Astrocyte of the spinal cord (primary cell): ENCODE measurements around the gene C10orf95.

Experiments used
- DNase-seq: peaks from one replicate; pipeline ENCODE4 v3.0.0; 2011; ENCODE audit warnings: low read depth, low spot score
- H3K4me3 ChIP-seq: 2 replicates; pipeline ENCODE4 v1.5.1; 2011; ENCODE audit warnings: low read depth, mild to moderate bottlenecking, low read length, moderate library complexity
- in situ Hi-C: cut with HindIII; loops from 2 replicates; pipeline ENCODE4 v1.10.0; 2017; ENCODE audit warnings: low sequenced_read_pairs
- TF ChIP-seq, protein P1 (sequence below): IDR thresholded peaks from 2 replicates; pipeline ENCODE4 v1.5.1; 2012; ENCODE audit warnings: low read depth, mild to moderate bottlenecking, low read length, inconsistent platforms

Gene C10orf95

DNA sequence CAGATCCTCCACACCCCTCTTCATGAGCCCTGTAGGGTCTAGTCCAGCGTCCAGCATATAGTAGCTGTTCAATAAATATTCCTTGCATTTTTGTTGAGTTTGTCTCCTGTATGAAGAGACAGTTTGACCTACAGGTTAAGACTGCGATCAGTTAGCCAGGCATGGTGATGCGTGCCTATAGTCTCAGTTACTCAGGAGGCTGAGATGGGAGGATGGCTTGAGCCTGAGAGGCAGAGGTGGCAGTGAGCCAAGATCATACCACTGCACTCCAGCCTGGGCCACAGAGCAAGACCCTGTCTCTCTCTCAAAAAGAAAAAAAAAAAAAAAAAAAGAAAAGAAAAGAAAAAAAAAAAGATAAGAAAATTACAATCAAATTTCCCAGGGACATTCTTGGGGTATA, 13.8 kb downstream of the C10orf95 start:
- DNase-seq = no peak
- TF ChIP-seq, protein P1, sequence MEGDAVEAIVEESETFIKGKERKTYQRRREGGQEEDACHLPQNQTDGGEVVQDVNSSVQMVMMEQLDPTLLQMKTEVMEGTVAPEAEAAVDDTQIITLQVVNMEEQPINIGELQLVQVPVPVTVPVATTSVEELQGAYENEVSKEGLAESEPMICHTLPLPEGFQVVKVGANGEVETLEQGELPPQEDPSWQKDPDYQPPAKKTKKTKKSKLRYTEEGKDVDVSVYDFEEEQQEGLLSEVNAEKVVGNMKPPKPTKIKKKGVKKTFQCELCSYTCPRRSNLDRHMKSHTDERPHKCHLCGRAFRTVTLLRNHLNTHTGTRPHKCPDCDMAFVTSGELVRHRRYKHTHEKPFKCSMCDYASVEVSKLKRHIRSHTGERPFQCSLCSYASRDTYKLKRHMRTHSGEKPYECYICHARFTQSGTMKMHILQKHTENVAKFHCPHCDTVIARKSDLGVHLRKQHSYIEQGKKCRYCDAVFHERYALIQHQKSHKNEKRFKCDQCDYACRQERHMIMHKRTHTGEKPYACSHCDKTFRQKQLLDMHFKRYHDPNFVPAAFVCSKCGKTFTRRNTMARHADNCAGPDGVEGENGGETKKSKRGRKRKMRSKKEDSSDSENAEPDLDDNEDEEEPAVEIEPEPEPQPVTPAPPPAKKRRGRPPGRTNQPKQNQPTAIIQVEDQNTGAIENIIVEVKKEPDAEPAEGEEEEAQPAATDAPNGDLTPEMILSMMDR = no peak
- in situ Hi-C loops = no loop called here
- no peak overlapping the region for H3K4me3 ChIP-seq

DNA sequence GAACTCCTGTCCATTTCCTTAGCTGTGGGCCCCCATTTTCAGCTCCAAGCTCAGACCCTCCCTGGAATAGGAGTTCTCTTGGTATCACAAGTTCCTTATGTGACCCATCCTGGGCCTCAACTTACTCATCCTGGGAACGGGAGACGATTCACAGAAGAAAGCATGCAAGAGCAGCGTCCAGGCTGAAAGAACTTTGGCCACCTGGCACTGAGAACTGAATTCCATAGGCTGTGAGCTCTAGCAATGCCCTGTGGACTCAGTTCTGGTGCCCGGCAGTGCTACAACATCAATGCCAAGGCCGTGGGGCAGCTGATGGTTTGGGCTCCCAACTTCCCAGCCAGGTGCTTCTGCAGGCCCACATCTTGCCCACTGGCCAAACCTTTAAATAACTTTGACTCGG, 15.0 kb downstream of the C10orf95 start:
- in situ Hi-C loops = no loop called here
- H3K4me3 ChIP-seq = no peak overlapping the region
- no peak for DNase-seq
- TF ChIP-seq, protein P1 = no peak

DNA sequence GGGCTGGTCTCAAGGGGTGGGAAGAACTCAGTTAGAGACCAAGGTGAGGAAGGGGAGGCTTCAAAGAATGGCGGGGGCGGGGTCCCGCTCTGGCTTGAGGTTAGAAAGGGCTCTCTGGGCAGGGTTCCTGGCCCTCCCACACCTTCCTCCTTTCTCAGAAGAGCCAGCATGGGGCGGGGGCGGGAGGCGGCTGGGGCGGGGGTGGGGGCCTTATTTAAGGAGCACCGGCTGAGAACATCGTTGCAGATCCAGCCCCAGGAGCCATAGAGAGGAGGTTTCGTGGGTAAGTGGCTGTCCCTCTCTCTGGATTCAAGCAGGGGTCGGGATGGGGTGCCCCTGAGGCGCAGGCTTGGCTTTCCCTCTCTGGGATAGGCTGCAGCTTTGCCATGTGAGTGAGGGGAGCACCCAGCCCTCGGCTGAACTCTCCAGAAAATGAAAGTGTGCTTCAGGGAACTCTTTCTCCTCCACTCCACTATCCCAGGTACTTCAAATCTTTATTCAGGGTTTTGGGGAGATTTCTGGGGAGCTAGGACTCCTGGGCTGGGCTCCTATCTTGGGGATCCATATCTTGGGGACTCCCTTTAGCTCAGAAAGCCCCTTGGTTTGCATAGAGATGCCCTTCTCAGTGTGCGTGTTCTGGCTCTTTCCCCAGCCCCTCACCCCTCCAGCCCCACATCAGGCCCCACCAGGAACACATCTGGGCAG, 15.7 kb downstream of the C10orf95 start:
- peak overlapping the region; percentile 16 for H3K4me3 ChIP-seq
- TF ChIP-seq, protein P1 = no peak
- DNase-seq = no peak
- in situ Hi-C loops = no loop called here

DNA sequence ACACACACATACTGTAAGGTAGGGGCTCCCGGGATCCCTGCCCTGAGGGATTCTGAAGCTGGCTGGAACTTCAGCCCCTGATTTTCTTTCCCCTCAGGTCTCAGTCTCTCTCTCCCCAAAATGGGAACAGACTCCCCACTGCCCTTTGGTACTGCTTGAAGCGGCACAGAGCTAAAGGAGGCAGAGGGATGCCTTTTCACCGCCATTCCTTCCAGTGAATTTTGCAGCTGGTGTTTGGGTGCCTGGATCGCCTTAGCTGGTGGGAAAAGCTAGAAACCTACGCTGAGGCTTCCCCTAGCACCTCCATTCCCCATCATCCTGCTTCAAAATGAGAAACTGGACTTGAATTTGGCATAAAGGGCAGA, 16.2 kb downstream of the C10orf95 start:
- in situ Hi-C loops = no loop called here
- no peak overlapping the region for H3K4me3 ChIP-seq
- TF ChIP-seq, protein P1 = no peak
- no peak for DNase-seq

DNA sequence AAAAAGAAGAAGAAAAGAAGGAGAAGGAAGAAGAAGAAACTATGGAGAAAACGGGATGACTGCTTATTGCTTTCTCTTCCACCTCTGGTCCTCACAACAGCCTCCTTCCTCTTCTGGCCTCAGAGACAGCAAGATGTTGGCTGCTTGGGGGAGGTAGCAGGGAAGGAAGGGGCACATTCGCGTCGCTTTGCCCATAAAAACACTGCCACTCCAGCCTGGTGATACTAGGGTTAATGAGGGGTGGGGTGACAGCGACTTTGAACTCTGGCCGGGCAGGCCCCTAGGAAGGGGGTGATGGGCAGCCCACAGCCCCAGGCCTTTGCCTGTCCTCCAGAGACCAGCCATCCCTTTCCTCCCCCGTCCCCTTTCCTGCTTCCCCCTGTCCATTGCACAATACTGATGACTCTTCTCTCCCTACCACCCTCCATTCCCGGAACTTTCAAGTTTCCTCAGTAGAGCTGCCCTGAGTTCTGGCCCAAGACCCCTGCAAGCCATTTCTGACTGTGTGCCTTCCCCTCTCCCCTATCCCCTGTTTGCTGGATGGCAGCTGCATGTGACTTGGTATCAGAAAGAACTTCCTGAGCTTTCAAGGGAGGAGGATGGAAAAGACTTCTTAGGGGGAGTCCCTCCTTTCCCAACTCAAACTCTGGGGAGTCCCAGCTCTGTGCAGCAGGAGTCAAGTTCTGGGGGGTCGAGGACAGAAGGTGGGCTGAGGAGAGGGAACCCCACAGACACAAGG, 16.8 kb downstream of the C10orf95 start:
- no peak overlapping the region for H3K4me3 ChIP-seq
- DNase-seq = no peak
- TF ChIP-seq, protein P1 = no peak

DNA sequence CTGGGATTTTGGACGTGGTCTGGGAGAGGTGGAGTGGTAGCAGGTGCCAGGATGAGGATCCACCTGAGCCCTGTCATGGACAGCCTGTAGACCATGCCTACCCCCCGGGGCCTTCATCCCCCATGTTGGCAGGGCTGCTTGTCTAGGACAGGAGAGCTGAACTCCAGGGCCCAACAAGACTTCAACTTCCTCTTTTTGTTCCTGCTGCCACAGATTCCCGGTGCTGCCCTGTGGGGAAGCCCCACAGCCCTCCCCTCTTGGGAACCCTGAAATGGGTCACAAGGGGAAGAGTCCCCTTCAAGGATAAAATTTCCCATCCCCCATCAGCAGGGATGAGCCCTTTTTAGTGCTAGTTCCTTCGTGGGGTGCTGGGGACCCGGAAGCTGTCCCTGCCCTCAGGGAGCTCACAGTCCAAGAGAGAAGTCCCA, 17.7 kb downstream of the C10orf95 start:
- no peak overlapping the region for H3K4me3 ChIP-seq
- in situ Hi-C loops = no loop called here
- TF ChIP-seq, protein P1 = no peak
- DNase-seq = no peak

More for the DNA sequence above, 16.8 kb downstream of the C10orf95 start:
- in situ Hi-C loops = no loop called here
